ENCODE results near the gene ZNF687. TPM values are rescaled to one million over a fixed set of nuclear protein-coding genes. Genes with fewer than 3 reads are reported as not detected.

ZNF687 gene
- total RNA-seq, 1 donor: 14.2 TPM

- TF ChIP-seq CTCF (IDR thresholded peaks at IDR 0.05; ENCODE audit: insufficient read depth, low read length): no peak
- no peak for DNase-seq (ENCODE audit: low read depth)
These were observed 1.0 kb downstream of the ZNF687 start for GRCh38 chr1:151282883-151283725.

GRCh38 chr1:151284013-151284577 is 2.0 kb downstream of the ZNF687 start:
- TF ChIP-seq CTCF (IDR thresholded peaks at IDR 0.05; ENCODE audit: insufficient read depth, low read length): no peak
- no peak for DNase-seq (ENCODE audit: low read depth)
- H3K4me3 ChIP-seq (ENCODE audit: low read depth, low read length): peak overlapping the region; percentile 82

More at GRCh38 chr1:151282883-151283725, 1.0 kb downstream of the ZNF687 start:
- H3K4me3 ChIP-seq (ENCODE audit: low read depth, low read length): peak overlapping the region; percentile 82

- TF ChIP-seq CTCF (IDR thresholded peaks at IDR 0.05; ENCODE audit: insufficient read depth, low read length): no peak
- no peak for DNase-seq (ENCODE audit: low read depth)
- H3K4me3 ChIP-seq (ENCODE audit: low read depth, low read length): no peak overlapping the region
These were observed 4.7 kb downstream of the ZNF687 start for GRCh38 chr1:151286619-151287340.

GRCh38 chr1:151287341-151287699 is 5.2 kb downstream of the ZNF687 start:
- no peak for DNase-seq (ENCODE audit: low read depth)
- TF ChIP-seq CTCF (IDR thresholded peaks at IDR 0.05; ENCODE audit: insufficient read depth, low read length): no peak
- H3K4me3 ChIP-seq (ENCODE audit: low read depth, low read length): no peak overlapping the region

- H3K4me3 ChIP-seq (ENCODE audit: low read depth, low read length): no peak overlapping the region
- no peak for TF ChIP-seq CTCF (IDR thresholded peaks at IDR 0.05; ENCODE audit: insufficient read depth, low read length)
- DNase-seq (ENCODE audit: low read depth): no peak
These were observed 5.8 kb downstream of the ZNF687 start for GRCh38 chr1:151287767-151288500.

GRCh38 chr1:151288502-151288901 is 6.4 kb downstream of the ZNF687 start:
- no peak overlapping the region for H3K4me3 ChIP-seq (ENCODE audit: low read depth, low read length)
- no peak for TF ChIP-seq CTCF (IDR thresholded peaks at IDR 0.05; ENCODE audit: insufficient read depth, low read length)
- DNase-seq (ENCODE audit: low read depth): no peak

Data from fibroblast of the aortic adventitia (primary cell).